GM23338 (cell line): ENCODE measurements around the gene ADCY3. TPM values are rescaled to one million over a fixed set of nuclear protein-coding genes. Genes with fewer than 3 reads are reported as not detected.

Experiments used
- ATAC-seq: fragments of 200-7000 bp; cut with Tn5 transposase; 3 replicates; pipeline ENCODE4 v1.9.1; 2020
- DNase-seq: peaks from one replicate; pipeline ENCODE4 v3.0.0-alpha.2; 2015; ENCODE audit warnings: low spot score
- H2AFZ ChIP-seq: fragments of 200-600 bp; sonication (generic); 2 replicates; pipeline ENCODE4 v1.8.0; 2016; ENCODE audit warnings: antibody characterized with exemption, mild to moderate bottlenecking, moderate library complexity
- H3F3A ChIP-seq: fragments of 200-600 bp; sonication (generic); replicated peaks from 2 replicates; pipeline ENCODE4 v1.8.0; 2017; ENCODE audit warnings: antibody characterized with exemption, mixed run types, low read depth
- H3K27ac ChIP-seq: fragments of 200-600 bp; sonication (generic); 2 replicates; pipeline ENCODE4 v1.6.1; 2016; ENCODE audit warnings: low read depth
- H3K27me3 ChIP-seq: fragments of 200-600 bp; sonication (generic); 2 replicates; pipeline ENCODE4 v1.8.0; 2016; ENCODE audit warnings: mild to moderate bottlenecking, mixed run types, moderate library complexity; ENCODE audit not compliant: insufficient read depth
- H3K36me3 ChIP-seq: fragments of 200-600 bp; sonication (generic); 2 replicates; pipeline ENCODE4 v1.8.0; 2016; ENCODE audit warnings: mild to moderate bottlenecking; ENCODE audit not compliant: insufficient read depth
- H3K4me1 ChIP-seq: fragments of 200-600 bp; sonication (generic); 2 replicates; pipeline ENCODE4 v1.8.0; 2016; ENCODE audit warnings: mild to moderate bottlenecking, moderate library complexity; ENCODE audit not compliant: insufficient read depth
- H3K4me2 ChIP-seq: fragments of 200-600 bp; sonication (generic); 2 replicates; pipeline ENCODE4 v1.7.1; 2017; ENCODE audit warnings: mixed run types
- H3K4me3 ChIP-seq: fragments of 200-600 bp; sonication (generic); 2 replicates; pipeline ENCODE4 v1.6.1; 2016; ENCODE audit warnings: mixed run types
- H3K79me2 ChIP-seq: fragments of 200-600 bp; sonication (generic); replicated peaks from 2 replicates; pipeline ENCODE4 v1.8.0; 2017; ENCODE audit warnings: mild to moderate bottlenecking; ENCODE audit not compliant: insufficient read depth
- H3K9me2 ChIP-seq: fragments of 200-600 bp; sonication (generic); 2 replicates; pipeline ENCODE4 v1.8.0; 2017; ENCODE audit not compliant: insufficient read depth
- H4K20me1 ChIP-seq: fragments of 200-600 bp; sonication (generic); replicated peaks from 2 replicates; pipeline ENCODE4 v1.8.0; 2017; ENCODE audit warnings: mild to moderate bottlenecking; ENCODE audit not compliant: insufficient read depth
- H3K27ac Mint-ChIP-seq: 2 replicates; pipeline ENCODE4 v1.8.0; 2020; ENCODE audit warnings: inconsistent platforms, mild to moderate bottlenecking, moderate library complexity, mixed read lengths
- H3K27me3 Mint-ChIP-seq: 3 replicates; pipeline ENCODE4 v1.8.0; 2022; ENCODE audit warnings: low read depth, mild to moderate bottlenecking, moderate library complexity, mixed read lengths, inconsistent platforms; ENCODE audit not compliant: insufficient read depth, poor library complexity
- H3K36me3 Mint-ChIP-seq: 3 replicates; pipeline ENCODE4 v1.8.0; 2021; ENCODE audit warnings: low read depth, mild to moderate bottlenecking, inconsistent platforms, moderate library complexity, mixed read lengths
- H3K4me1 Mint-ChIP-seq: 3 replicates; pipeline ENCODE4 v1.8.0; 2020; ENCODE audit warnings: mild to moderate bottlenecking, inconsistent platforms, mixed read lengths
- H3K4me3 Mint-ChIP-seq: 3 replicates; pipeline ENCODE4 v1.8.0; 2021; ENCODE audit warnings: moderate library complexity, mild to moderate bottlenecking, inconsistent platforms, mixed read lengths
- H3K9me3 Mint-ChIP-seq: 3 replicates; pipeline ENCODE4 v1.8.0; 2020; ENCODE audit warnings: moderate library complexity, mild to moderate bottlenecking, inconsistent platforms, mixed read lengths
- EZH2phosphoT487 ChIP-seq: fragments of 200-600 bp; sonication (generic); IDR thresholded peaks from one replicate; pipeline ENCODE4 v1.8.1; 2018; ENCODE audit warnings: antibody characterized with exemption; ENCODE audit not compliant: unreplicated experiment
- NANOG ChIP-seq: IDR thresholded peaks from 2 replicates; pipeline ENCODE4 v1.6.1; 2016; ENCODE audit warnings: antibody characterized with exemption, borderline replicate concordance
- POLR2AphosphoS5 ChIP-seq: IDR thresholded peaks from 2 replicates; pipeline ENCODE4 v1.6.1; 2016; ENCODE audit warnings: antibody characterized with exemption, low read depth
- STAT1 ChIP-seq: IDR thresholded peaks from one replicate; pipeline ENCODE4 v1.6.1; 2016; ENCODE audit warnings: antibody characterized with exemption; ENCODE audit not compliant: unreplicated experiment
- ZNF114 ChIP-seq: fragments of 250-450 bp; sonication (Bioruptor Pico); IDR thresholded peaks from 2 replicates; pipeline ENCODE4 v1.5.0; 2020; ENCODE audit warnings: mild to moderate bottlenecking, moderate library complexity
- ZNF331 ChIP-seq: fragments of 250-450 bp; sonication (Bioruptor Pico); IDR thresholded peaks from 2 replicates; pipeline ENCODE4 v1.5.0; 2020; ENCODE audit warnings: low read depth, mild to moderate bottlenecking, moderate library complexity
- ZNF462 ChIP-seq: fragments of 250-450 bp; sonication (Bioruptor Pico); IDR thresholded peaks from 2 replicates; pipeline ENCODE4 v1.5.0; 2020; ENCODE audit warnings: mild to moderate bottlenecking, moderate library complexity
- polyA plus RNA-seq: library from polyadenylated mRNA; unstranded; fragments of >200 nt; fragmentation: Nextera tagmentation; extraction: Ambion mirVana; gene quantifications from 2 replicates; pipeline ENCODE4 v1.2.1, GENCODE V29; 2016
- total RNA-seq: library from RNA; depleted of rRNA; stranded (reverse); fragments of >200 nt; shearing (Covaris generic); gene quantifications from 2 replicates; pipeline ENCODE4 v1.2.3, GENCODE V29; 2014
- TF ChIP-seq, protein P1 (sequence below): IDR thresholded peaks from 2 replicates; pipeline ENCODE4 v1.6.1; 2016; ENCODE audit warnings: antibody characterized with exemption

ADCY3 gene
- total and polyA plus RNA-seq, 2 experiments from 2014 or later: 9.7 to 32.4 TPM

- TF ChIP-seq ZNF462 (no peak), ZNF114 (CRISPR knock-in tag) (no peak), NANOG (no peak), STAT1 (no peak)
- TF ChIP-seq, protein P1, sequence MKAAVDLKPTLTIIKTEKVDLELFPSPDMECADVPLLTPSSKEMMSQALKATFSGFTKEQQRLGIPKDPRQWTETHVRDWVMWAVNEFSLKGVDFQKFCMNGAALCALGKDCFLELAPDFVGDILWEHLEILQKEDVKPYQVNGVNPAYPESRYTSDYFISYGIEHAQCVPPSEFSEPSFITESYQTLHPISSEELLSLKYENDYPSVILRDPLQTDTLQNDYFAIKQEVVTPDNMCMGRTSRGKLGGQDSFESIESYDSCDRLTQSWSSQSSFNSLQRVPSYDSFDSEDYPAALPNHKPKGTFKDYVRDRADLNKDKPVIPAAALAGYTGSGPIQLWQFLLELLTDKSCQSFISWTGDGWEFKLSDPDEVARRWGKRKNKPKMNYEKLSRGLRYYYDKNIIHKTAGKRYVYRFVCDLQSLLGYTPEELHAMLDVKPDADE: no peak
Observed at GRCh38 chr2:24888177-24888576, 31.9 kb downstream of the ADCY3 start (continued).

DNA sequence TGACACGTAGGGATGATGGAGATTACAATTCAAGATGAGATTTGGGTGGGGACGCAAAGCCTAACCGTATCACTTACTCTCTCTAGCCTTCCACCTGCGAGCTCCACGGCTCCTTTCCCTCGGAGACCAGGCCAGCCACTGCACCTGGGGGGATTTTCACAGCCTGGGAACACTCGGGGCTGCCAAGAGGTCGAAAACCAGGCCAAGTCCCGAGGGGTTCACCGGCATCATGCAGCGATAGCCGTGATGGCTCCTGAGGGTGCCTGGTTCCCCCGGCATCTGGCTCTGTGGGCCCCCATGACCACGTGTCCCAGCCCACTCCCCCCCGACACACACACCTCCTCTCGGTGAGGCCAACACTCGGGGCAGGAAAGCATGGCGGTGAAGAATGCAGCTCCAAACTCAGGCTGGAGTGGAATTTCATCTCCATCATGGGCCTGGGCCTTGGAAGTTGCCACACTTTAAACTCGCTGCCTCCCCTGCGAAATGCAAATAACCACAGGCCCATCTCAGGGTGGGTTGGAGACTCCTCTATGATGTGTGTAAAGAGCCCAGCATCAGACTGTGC, 32.6 kb downstream of the ADCY3 start:
- Mint-ChIP-seq H3K9me3 (no peaks in the 10 kb centered on the region; the same call in 2 of the 3 replicates), H3K27me3 (peaks cover 4% of the 10 kb centered on the region), H3K4me3 (no peak overlapping the region), H3K4me1 (peaks cover 18% of the 10 kb centered on the region), H3K36me3 (no peaks in the 10 kb centered on the region; the same call in 2 of the 3 replicates), H3K27ac (no peak overlapping the region)
- ATAC-seq (no peak), DNase-seq (no peak)
- H4K20me1 ChIP-seq: no peaks in the 10 kb centered on the region; the same call in 1 of the 2 replicates
- no peaks in the 10 kb centered on the region for H3K79me2 ChIP-seq
- no peak overlapping the region for H3K4me2 ChIP-seq
- H3K27me3 ChIP-seq: no peaks in the 10 kb centered on the region
- no peaks in the 10 kb centered on the region; the same call in 1 of the 2 replicates for H3K36me3 ChIP-seq
- H3K9me2 ChIP-seq: no peaks in the 10 kb centered on the region; the same call in 1 of the 2 replicates
- H3K27ac ChIP-seq: no peak overlapping the region
- no peak overlapping the region for H3K4me3 ChIP-seq
- no peak overlapping the region for H2AFZ ChIP-seq
- no peaks in the 10 kb centered on the region for H3K4me1 ChIP-seq
- H3F3A ChIP-seq: no peaks in the 10 kb centered on the region
- TF ChIP-seq, protein P1: no peak
- no peak for TF ChIP-seq NANOG
- no peak for TF ChIP-seq POLR2AphosphoS5
- TF ChIP-seq EZH2phosphoT487: no peak
- no peak for TF ChIP-seq ZNF331 (CRISPR knock-in tag)
- TF ChIP-seq STAT1: no peak
